Parathyroid adenoma (tissue), 2 donors: ENCODE results near the gene KANSL1L.
A peak's percentile ranks its signal among the peaks of the same experiment; 100 is the strongest.

Experiments
- H2AFZ ChIP-seq: fragments of 300-600 bp; sonication (generic); one replicate; pipeline ENCODE4 v1.7.0; 2017; ENCODE audit warnings: antibody characterized with exemption, mild to moderate bottlenecking
- H3K27ac ChIP-seq: fragments of 300-600 bp; sonication (generic); one replicate; pipeline ENCODE4 v1.7.0; 2017
- H3K27me3 ChIP-seq: fragments of 300-600 bp; sonication (generic); one replicate; pipeline ENCODE4 v1.7.0; 2017; ENCODE audit warnings: low read length; ENCODE audit not compliant: control insufficient read depth, insufficient read depth
- H3K36me3 ChIP-seq: fragments of 300-600 bp; sonication (generic); one replicate; pipeline ENCODE4 v1.7.0; 2017; ENCODE audit warnings: low read length; ENCODE audit not compliant: control insufficient read depth, insufficient read depth
- H3K4me1 ChIP-seq: fragments of 300-600 bp; sonication (generic); one replicate; pipeline ENCODE4 v1.7.0; 2017; ENCODE audit warnings: control low read depth
- H3K4me2 ChIP-seq: fragments of 300-600 bp; sonication (generic); one replicate; pipeline ENCODE4 v1.7.0; 2017; ENCODE audit warnings: low read length
- H3K4me3 ChIP-seq: fragments of 300-600 bp; sonication (generic); one replicate; pipeline ENCODE4 v1.7.0; 2017; ENCODE audit warnings: low read depth, low read length
- H3K79me2 ChIP-seq: fragments of 300-600 bp; sonication (generic); one replicate; pipeline ENCODE4 v1.7.0; 2017; ENCODE audit warnings: control low read depth
- H3K9ac ChIP-seq: fragments of 300-600 bp; sonication (generic); one replicate; pipeline ENCODE4 v1.7.0; 2017; ENCODE audit warnings: mild to moderate bottlenecking
- H3K9me3 ChIP-seq: fragments of 300-600 bp; sonication (generic); one replicate; pipeline ENCODE4 v1.7.0; 2017; ENCODE audit warnings: low read length; ENCODE audit not compliant: control insufficient read depth
- TF ChIP-seq, protein P1 (sequence below): fragments of 300-600 bp; sonication (generic); IDR thresholded peaks from one replicate; pipeline ENCODE4 v1.7.0; 2017; ENCODE audit warnings: antibody characterized with exemption, mild to moderate bottlenecking
- donor health status: primary hyperparathyroidism.

Gene KANSL1L

DNA sequence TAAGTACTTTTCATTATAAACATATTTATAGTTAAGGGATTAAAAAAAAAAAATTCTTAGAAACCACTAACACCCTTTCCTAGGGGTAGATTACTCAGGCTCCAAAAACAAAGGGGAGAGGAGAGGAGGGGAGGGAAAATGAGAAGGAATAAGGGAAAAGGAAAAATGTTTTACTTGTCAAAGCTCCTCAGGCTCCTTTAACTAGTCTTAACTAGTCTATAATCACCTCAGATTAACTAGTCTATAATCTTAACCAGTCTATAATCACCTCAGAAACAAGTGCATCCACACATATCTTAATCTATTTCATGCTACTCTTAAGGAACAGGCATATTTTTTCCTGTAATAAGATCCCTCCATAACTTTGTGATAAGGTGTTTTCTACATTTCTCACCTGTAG, 76.4 kb downstream of the KANSL1L start:
- no peak overlapping the region for H3K9ac ChIP-seq
- peak overlapping the region; percentile 13 for H3K27ac ChIP-seq
- TF ChIP-seq, protein P1, sequence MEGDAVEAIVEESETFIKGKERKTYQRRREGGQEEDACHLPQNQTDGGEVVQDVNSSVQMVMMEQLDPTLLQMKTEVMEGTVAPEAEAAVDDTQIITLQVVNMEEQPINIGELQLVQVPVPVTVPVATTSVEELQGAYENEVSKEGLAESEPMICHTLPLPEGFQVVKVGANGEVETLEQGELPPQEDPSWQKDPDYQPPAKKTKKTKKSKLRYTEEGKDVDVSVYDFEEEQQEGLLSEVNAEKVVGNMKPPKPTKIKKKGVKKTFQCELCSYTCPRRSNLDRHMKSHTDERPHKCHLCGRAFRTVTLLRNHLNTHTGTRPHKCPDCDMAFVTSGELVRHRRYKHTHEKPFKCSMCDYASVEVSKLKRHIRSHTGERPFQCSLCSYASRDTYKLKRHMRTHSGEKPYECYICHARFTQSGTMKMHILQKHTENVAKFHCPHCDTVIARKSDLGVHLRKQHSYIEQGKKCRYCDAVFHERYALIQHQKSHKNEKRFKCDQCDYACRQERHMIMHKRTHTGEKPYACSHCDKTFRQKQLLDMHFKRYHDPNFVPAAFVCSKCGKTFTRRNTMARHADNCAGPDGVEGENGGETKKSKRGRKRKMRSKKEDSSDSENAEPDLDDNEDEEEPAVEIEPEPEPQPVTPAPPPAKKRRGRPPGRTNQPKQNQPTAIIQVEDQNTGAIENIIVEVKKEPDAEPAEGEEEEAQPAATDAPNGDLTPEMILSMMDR = no peak
- H3K36me3 ChIP-seq = peaks cover 4% of the 10 kb centered on the region
- no peak overlapping the region for H3K4me2 ChIP-seq
- H2AFZ ChIP-seq = no peak overlapping the region
- H3K9me3 ChIP-seq = peaks cover 4% of the 10 kb centered on the region
- no peaks in the 10 kb centered on the region for H3K27me3 ChIP-seq
- H3K4me3 ChIP-seq = no peak overlapping the region
- H3K79me2 ChIP-seq = peaks cover 12% of the 10 kb centered on the region
- peaks cover 12% of the 10 kb centered on the region for H3K4me1 ChIP-seq

DNA sequence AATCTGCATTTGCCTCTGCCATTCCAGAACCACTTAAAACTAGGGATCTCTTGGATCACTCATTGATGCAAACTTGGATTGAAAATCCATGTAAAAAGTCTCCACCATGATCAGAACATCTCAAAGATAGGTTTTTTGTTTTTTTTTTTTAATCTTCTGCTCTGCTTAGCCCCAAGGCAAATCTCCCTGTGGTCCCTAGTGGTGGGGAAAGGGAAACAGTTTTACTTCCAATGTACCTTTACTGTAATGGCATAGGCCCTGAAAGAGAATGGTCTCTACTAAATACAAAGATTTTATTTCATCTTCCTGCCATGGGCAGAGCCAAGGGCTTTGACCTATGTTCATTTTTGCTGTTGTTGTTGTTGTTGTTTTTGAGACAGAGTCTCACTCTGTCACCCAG, 78.4 kb downstream of the KANSL1L start:
- Histone ChIP-seq H3K27me3 (no peaks in the 10 kb centered on the region), H3K79me2 (peaks cover 12% of the 10 kb centered on the region), H3K4me1 (peaks cover 18% of the 10 kb centered on the region), H2AFZ (no peak overlapping the region), H3K4me3 (no peak overlapping the region), H3K27ac (peak overlapping the region; percentile 5), H3K4me2 (no peak overlapping the region), H3K9me3 (peaks cover 4% of the 10 kb centered on the region), H3K9ac (no peak overlapping the region), H3K36me3 (peaks cover 4% of the 10 kb centered on the region)
- TF ChIP-seq, protein P1 = no peak

DNA sequence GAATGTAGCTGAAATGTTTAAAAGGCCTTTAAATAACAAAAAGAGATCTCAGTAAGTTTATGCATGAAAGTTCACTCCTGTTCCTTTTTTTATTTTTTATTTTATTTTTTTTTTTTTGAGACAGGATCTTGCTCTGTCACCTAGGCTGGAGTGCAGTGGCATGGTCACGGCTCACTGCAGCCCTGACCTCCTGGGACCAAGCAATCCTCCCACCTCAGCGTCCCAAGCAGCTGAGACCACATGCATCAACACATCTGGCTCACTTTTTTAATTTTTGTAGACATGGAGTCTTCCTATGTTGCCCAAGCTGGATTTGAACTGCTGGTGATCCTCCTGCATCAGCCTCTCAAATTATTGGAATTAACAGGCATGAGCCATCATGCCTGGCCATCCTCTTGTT, 84.3 kb downstream of the KANSL1L start:
- H3K9ac ChIP-seq = no peak overlapping the region
- no peaks in the 10 kb centered on the region for H3K27me3 ChIP-seq
- H3K4me3 ChIP-seq = no peak overlapping the region
- peaks cover 23% of the 10 kb centered on the region for H3K4me1 ChIP-seq
- H3K79me2 ChIP-seq = no peaks in the 10 kb centered on the region
- no peak overlapping the region for H2AFZ ChIP-seq
- no peak overlapping the region for H3K4me2 ChIP-seq
- no peaks in the 10 kb centered on the region for H3K9me3 ChIP-seq
- TF ChIP-seq, protein P1 = no peak
- H3K27ac ChIP-seq = peak overlapping the region; percentile 9
- H3K36me3 ChIP-seq = peaks cover under 1% of the 10 kb centered on the region

DNA sequence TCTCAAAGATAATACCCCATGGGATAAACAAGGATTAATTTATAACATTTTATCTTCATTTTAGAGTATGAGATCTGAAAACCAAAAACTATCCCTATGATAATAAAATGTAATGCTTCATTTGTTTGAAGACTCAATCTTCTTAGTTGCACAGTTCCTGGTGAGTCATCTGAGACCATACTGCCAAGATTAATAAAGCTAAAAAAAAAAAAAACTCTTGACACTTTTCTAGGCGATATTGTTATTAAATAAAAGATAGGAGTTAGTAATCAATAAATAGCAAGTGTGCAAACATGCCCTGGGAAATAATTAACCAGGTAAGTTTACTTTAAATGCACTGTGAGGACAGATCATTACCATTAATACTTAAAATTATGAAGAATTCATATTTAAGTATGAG, 84.9 kb downstream of the KANSL1L start:
- H3K4me1 ChIP-seq = peaks cover 29% of the 10 kb centered on the region
- H3K79me2 ChIP-seq = no peaks in the 10 kb centered on the region
- H3K27me3 ChIP-seq = no peaks in the 10 kb centered on the region
- no peak overlapping the region for H3K4me3 ChIP-seq
- no peak overlapping the region for H3K9ac ChIP-seq
- TF ChIP-seq, protein P1 = no peak
- H3K9me3 ChIP-seq = no peaks in the 10 kb centered on the region
- no peak overlapping the region for H3K27ac ChIP-seq
- no peaks in the 10 kb centered on the region for H3K36me3 ChIP-seq
- no peak overlapping the region for H3K4me2 ChIP-seq
- no peak overlapping the region for H2AFZ ChIP-seq

DNA sequence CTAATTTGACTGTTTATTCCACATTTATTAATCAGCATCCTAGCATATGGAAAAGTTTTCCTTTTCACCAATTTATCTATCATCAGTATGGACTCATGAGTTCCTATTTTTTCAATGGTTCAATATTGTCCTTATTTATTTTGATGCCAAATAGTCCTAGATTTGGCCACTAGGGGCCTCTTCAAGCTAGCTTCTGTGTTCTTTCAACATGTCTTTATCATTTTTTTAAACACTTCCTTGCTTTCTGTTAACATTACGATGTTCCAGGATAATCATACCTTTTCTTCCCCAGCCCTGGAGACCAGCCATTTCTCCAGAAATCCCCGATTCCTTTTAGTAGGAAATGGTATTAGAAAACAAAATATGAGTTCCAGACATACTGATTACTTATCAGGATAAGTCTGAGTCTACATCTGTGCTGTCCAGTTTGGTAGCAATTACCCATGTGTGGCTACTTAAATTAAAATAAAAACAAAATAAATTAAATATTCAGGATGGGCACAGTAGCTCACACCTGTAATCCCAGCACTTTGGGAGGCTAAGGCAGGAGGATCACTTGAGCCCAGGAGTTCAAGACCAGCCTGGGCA, 98.2 kb downstream of the KANSL1L start:
- peak overlapping the region; percentile 48 for H3K27ac ChIP-seq
- H3K4me3 ChIP-seq = no peak overlapping the region
- H3K9ac ChIP-seq = no peak overlapping the region
- H3K27me3 ChIP-seq = no peaks in the 10 kb centered on the region
- peaks cover 15% of the 10 kb centered on the region for H3K4me1 ChIP-seq
- no peaks in the 10 kb centered on the region for H3K9me3 ChIP-seq
- no peak overlapping the region for H2AFZ ChIP-seq
- H3K79me2 ChIP-seq = peaks cover 7% of the 10 kb centered on the region
- no peak overlapping the region for H3K4me2 ChIP-seq
- no peaks in the 10 kb centered on the region for H3K36me3 ChIP-seq
- TF ChIP-seq, protein P1 = peak; percentile 75
